GM12878 (cell line): ENCODE data around the gene FAM162A.

Experiments
- ATF3 ChIP-seq: IDR thresholded peaks from 2 replicates; pipeline ENCODE4 v1.6.1; 2011; ENCODE audit warnings: low read depth, mild to moderate bottlenecking, low read length, moderate library complexity, borderline replicate concordance; ENCODE audit errors: extremely low read depth
- CTCF ChIP-seq, 3 experiments: IDR thresholded peaks in 2 of 3; conservative IDR thresholded peaks in 1 of 3; 2 replicates each; pipeline ENCODE4 v1.5.1; 2011; ENCODE audit warnings: low read depth in 3 of 3, low read length in 3 of 3, mild to moderate bottlenecking in 3 of 3, control low read depth in 2 of 3, moderate library complexity in 2 of 3, inconsistent platforms in 1 of 3, mixed read lengths in 1 of 3; ENCODE audit not compliant: control insufficient read depth in 2 of 3, insufficient read depth in 1 of 3; ENCODE audit errors: extremely low read depth in 1 of 3
- KDM1A ChIP-seq: fragments of 200-600 bp; sonication (generic); IDR thresholded peaks from 2 replicates; pipeline ENCODE4 v1.6.1; 2016; ENCODE audit warnings: borderline replicate concordance
- MYC ChIP-seq: IDR thresholded peaks from 2 replicates; pipeline ENCODE4 v1.6.1; 2011; ENCODE audit warnings: mild to moderate bottlenecking, low read length, moderate library complexity, inconsistent platforms; ENCODE audit not compliant: insufficient read depth, insufficient replicate concordance, insufficient read length, severe bottlenecking
- NBN ChIP-seq: fragments of 450-650 bp; IDR thresholded peaks from 2 replicates; pipeline ENCODE4 v1.6.1; 2016
- NKRF ChIP-seq: fragments of 450-650 bp; conservative IDR thresholded peaks from 2 replicates; pipeline ENCODE4 v1.6.1; 2017; ENCODE audit warnings: mild to moderate bottlenecking, moderate library complexity
- NR2C2 ChIP-seq: IDR thresholded peaks from 2 replicates; pipeline ENCODE4 v1.6.1; 2011; ENCODE audit warnings: borderline replicate concordance, low read depth; ENCODE audit not compliant: control insufficient read depth, insufficient read length
- POLR2A ChIP-seq: IDR thresholded peaks from 2 replicates; pipeline ENCODE4 v1.6.1; 2011; ENCODE audit warnings: low read depth, mild to moderate bottlenecking, low read length
- RAD21 ChIP-seq: IDR thresholded peaks from 2 replicates; pipeline ENCODE4 v1.6.1; 2011; ENCODE audit warnings: mild to moderate bottlenecking, low read depth, low read length, moderate library complexity; ENCODE audit not compliant: insufficient read depth
- SIX5 ChIP-seq: IDR thresholded peaks from 2 replicates; pipeline ENCODE4 v1.6.1; 2011; ENCODE audit warnings: mild to moderate bottlenecking, low read depth, low read length, moderate library complexity; ENCODE audit not compliant: severe bottlenecking
- SMC3 ChIP-seq: IDR thresholded peaks from 2 replicates; pipeline ENCODE4 v1.6.1; 2011; ENCODE audit warnings: low read length, improper control_type of control experiment, borderline replicate concordance
- SUPT20H ChIP-seq: IDR thresholded peaks from 2 replicates; pipeline ENCODE4 v1.6.1; 2011; ENCODE audit warnings: low read depth, mild to moderate bottlenecking, low read length, moderate library complexity, borderline replicate concordance; ENCODE audit not compliant: control insufficient read depth
- TAF1 ChIP-seq: IDR thresholded peaks from 2 replicates; pipeline ENCODE4 v1.6.1; 2011; ENCODE audit warnings: mild to moderate bottlenecking, low read depth, low read length, borderline replicate concordance
- USF2 ChIP-seq: IDR thresholded peaks from 2 replicates; pipeline ENCODE4 v1.6.1; 2011; ENCODE audit warnings: low read depth, low read length, improper control_type of control experiment, borderline replicate concordance

GRCh38 chr3:122358703-122359032, 25.3 kb upstream of the FAM162A start:
- TF ChIP-seq MYC = no peak
- TF ChIP-seq NKRF = no peak
- no peak for TF ChIP-seq SMC3
- no peak for TF ChIP-seq NR2C2
- no peak for TF ChIP-seq CTCF (IDR thresholded peaks at IDR 0.05 in 2 of 3, conservative IDR thresholded peaks at IDR 0.05 in 1 of 3; ENCODE audit: control insufficient read depth in 2 of 3, extremely low read depth in 1 of 3, insufficient read depth in 1 of 3, low read depth in 3 of 3, low read length in 3 of 3)
- TF ChIP-seq POLR2A = no peak
- TF ChIP-seq ATF3 = no peak
- no peak for TF ChIP-seq TAF1
- no peak for TF ChIP-seq SUPT20H
- TF ChIP-seq SIX5 = no peak
- no peak for TF ChIP-seq KDM1A
- TF ChIP-seq NBN = no peak
- no peak for TF ChIP-seq USF2
- TF ChIP-seq RAD21 = no peak
